Activated T-helper 1 cell treated with anti-CD3 and anti-CD28 coated beads, Interleukin-2, amount 50 U/mL, for 16 hours (primary cell): Measurements from ENCODE around the gene IL36RN.

Experiments used
- DNase-seq, 2 donors: peaks; one replicate each; pipeline ENCODE4 v3.0.0-alpha.2; 2020; ENCODE audit warnings: low read depth in 1 of 2, low spot score in 1 of 2

The IL36RN gene

DNA sequence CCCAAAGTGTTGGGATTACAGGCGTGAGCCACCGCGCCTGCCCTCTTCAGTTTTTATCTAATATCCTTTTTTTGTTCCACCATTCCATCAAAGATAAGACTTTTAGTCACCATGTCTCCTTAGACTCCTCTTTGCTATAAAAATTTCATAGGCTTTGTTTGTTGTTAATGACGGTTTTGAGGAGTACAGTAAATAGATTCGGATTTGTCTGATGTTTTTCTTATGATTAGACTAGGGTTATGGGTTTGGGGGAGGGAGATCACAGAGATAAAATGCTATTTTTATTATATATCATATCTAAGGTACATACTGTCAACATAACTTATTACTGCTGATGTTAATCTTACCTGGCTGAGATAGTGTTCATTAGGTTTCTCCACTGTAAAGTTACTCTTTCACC is 12.5 kb upstream of the IL36RN start:
- no peak for DNase-seq

DNA sequence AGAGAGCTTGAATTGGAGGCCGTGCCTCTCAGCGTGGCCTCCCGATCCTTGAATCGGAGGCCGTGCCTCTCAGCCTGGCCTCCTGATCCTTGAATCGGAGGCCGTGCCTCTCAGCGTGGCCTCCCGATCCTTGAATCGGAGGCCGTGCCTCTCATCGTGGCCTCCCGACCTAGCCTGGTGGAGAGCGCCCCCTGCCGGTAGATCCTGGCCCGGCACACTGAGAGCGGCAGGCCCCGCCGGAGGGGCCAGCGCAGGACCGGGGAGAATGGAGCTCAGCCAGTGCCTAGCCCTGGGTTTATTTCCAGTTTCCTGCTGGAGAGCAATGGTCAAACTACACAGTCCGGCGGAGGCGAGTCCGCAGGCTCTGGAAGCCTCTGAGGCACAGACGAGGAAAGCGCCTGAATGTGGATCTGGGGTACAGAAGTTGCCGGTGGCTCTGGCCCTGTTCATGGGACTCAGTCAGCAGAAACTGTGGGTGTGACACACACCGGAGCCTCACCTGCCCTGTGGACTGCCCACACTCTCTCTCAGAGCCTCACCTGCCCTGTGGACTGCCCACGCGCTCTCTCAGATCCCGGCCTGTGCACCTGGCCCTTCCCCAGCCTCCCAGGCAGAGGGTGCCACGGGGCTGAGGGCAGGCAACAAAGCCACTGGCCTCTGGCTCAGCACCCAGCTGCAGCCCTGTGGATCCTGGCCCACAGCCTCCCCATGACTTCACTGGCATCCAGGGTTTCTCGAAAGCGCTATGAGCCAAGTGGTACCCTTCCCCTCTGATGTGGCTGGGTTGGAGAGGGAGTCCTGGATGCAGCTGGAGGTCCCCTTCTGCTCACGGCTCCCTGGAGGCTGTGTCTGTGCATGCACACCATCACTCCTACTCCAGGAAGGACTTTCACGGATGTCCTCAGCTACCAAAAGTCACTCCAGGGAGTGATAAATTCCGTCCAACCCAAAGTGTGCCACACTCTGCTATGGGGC is 7.8 kb upstream of the IL36RN start:
- DNase-seq: no peak

DNA sequence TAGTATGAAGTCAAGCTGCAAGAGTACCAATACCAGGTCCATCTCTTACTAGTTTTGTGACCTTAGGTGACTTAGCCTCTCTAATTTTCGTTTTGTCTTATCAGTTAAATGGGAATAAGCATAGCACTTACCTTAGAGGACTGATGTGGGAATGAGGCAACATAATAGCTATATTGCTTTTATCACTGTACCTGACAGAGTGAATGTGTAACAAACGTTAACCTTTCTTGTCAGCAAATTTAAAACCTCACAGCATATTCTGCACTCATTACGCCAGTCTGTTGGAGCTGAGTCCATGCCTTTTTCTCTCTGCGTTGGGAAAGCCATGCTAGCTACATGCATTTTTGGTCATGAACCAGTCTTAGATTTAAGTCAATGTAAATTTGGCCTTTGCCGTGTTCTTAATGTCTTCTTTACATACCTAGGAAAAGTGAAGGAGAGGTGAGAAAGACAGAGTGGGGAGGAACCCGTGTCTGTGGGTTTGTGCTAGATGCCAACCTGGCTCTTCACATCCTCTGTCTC is 6.5 kb upstream of the IL36RN start, which contains the start of gene IL36B:
Gene IL36B, minus strand, starts transcription at position 472 of the 522 bp plus-strand sequence.
- no peak for DNase-seq

DNA sequence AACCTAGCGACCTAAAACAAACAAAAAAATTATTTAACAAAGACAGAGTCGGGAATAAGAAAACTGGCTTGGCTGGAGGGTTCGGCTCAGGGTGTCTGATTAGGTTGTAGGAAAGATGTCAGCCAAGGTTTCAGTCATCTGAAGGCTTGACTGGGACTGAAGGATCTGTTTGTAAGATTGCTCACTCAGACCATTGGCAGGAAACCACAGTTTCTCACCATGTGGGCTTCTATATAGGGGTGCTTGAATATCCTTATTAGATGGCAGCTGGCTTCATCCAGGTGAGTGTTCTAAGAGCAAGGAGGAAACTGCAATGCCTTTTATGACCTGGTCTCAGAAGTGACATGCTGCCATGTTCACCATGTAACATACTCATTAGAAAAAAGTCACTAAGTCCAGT is 5.3 kb upstream of the IL36RN start:
- no peak for DNase-seq

DNA sequence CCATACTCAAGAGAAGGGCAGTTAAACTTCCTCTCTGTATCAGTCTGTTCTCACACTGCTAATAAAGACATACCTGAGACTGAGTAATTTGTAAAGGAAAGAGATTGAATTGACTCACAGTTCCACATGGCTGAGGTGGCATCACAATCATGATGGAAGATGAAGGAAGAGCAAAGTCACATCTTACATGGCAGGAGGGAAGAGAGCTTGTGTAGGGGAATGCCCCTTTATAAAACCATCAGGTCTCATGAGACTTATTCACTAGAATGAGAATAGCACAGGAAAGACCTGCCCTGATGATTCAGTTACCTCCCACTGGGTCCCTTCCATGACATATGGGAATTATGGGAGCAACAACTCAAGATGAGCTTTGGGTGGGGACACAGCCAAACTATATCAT is 4.9 kb upstream of the IL36RN start:
- DNase-seq: no peak

DNA sequence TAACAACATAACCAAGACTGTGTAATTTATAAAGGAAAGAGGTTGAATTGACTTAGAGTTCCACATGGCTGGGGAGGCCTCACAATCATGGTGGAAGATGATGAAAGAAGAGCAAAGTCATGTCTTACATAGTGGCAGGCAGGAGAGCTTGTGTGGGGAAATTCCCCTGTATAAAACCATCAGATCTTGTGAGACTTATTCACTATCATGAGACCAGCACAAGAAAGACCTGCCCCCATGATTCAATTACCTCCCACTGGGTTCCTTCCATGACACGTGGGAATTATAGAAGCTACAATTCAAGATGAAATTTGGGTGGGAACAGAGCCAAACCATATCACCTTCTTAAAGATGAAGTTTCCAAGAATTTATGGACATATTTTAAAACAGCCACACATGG is 2.5 kb upstream of the IL36RN start:
- DNase-seq: no peak

DNA sequence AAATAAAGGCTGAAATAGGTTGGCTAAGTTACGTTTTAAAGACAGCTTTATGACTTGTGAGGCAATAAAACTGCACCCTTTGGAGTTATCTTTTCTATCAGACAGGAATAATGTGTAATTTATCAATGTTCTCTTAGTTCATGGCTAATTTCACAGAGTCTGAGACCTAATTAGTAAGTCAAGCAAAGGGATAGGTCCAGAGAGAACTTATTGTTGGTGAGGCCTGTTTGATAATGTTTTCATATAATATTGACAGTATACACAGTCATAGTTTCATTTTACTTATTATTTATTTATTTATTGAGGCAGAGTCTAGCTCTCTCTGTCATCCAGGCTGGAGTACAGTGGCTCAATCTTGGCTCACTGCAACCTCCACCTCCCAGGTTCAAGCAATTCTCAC is 1.9 kb upstream of the IL36RN start:
- DNase-seq: no peak

DNA sequence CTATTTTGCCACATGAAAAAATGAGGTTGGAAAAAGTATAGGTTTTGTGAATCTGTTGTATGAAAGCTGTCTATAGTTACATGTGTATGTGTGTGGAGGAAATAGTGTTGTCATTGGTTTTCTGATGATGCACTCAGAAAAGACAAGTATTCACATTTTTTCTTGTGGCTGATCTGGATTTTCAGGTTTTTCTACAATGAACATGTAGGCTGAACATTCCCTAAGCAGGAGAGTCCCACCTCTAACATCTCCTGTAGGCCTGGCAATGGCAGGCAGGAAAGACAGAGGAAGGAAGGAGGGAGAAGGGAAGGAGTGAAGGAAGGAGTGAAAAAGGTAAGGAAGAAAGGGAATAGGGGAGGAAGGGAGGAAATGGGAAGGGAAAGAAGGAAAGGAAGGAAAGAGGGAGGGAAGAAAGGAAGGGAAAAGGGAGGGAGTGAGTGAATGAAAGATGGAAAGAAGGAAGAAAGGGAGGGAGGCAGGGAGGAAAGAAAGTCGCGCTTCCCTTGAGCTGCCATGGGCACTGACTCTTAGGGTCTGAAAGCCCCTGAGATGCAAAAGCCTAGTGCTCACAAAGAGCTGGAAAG is 495 bp upstream of the IL36RN start:
- DNase-seq: no peak

DNA sequence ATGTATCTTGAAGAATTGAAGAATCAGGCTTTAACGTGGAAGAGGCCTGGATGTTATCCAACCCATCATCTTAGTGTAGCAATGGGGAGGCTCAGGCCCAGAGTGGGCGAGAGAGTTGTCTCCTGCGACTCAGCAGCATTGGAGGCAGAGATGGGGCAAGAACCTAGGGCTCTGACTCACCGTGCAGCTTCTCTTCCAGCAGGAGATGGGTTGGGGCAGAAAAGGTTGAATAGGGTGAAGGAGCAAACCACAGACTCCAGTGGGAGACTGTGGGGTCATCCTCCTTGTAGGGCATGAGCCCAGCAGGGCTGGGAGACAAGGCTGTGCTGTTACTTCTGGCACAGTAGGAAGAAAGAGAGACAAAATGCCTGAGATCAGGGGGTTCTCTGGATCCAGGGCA is 1.4 kb downstream of the IL36RN start:
- no peak for DNase-seq

DNA sequence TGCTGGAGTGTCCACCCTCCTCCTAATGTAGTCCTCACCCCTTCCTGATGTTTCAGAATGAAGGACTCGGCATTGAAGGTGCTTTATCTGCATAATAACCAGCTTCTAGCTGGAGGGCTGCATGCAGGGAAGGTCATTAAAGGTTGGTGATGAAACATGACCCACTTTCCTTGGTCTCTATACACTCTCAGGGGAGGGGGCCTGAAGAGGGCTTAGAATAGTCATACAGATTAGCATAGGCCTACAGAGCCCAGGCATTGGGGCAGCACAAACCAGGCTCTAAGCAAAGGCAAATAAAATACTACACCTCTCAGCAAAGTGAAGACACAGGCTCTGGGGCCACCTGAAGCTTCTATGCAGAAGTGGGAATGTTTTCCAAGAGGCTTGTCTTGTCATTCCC is 1.8 kb downstream of the IL36RN start:
- DNase-seq: no peak

DNA sequence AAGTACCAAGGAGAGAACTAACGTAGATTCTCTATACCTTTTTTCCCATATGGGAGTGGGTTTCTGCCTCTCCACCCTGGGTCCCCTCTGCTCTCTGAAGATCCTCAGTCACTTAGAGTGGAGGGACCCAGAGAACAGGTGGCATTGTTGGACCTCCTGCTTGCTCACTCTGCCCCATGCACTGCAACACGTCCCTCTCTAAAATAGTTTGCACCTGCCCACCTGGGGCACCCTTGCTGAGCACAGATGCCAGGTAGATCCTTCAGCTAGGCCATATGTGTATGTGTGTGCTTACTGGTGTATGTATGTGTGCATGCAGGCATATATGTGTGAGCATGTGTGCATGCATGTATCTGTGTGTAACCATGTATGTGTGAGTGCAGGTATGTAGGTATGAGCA is 2.2 kb downstream of the IL36RN start:
- DNase-seq: no peak

DNA sequence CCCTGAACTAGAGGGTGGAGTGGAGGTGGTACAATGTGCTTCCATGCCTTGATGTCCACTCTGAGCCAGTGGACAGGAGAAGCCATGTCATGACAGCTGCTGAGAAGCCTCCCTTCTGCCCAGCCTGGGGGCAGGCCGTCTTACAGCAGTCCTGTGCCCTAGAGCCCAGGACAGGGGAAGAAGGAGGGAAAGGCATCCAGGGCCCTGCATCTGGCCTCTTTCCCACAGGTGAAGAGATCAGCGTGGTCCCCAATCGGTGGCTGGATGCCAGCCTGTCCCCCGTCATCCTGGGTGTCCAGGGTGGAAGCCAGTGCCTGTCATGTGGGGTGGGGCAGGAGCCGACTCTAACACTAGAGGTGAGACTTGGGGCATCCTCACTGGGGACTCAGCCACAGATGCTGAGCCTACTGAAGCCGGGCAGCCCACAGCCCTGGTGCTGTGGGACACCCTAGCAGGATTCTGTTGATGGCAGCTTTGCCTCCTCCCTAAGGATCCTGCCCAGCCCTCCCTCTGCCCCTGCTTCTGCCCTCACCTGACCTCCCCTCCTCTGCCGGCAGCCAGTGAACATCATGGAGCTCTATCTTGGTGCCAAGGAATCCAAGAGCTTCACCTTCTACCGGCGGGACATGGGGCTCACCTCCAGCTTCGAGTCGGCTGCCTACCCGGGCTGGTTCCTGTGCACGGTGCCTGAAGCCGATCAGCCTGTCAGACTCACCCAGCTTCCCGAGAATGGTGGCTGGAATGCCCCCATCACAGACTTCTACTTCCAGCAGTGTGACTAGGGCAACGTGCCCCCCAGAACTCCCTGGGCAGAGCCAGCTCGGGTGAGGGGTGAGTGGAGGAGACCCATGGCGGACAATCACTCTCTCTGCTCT is 3.1 kb downstream of the IL36RN start:
- no peak for DNase-seq

DNA sequence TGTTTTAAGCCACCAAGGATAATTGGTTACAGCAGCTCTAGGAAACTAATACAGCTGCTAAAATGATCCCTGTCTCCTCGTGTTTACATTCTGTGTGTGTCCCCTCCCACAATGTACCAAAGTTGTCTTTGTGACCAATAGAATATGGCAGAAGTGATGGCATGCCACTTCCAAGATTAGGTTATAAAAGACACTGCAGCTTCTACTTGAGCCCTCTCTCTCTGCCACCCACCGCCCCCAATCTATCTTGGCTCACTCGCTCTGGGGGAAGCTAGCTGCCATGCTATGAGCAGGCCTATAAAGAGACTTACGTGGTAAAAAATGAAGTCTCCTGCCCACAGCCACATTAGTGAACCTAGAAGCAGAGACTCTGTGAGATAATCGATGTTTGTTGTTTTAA is 5.3 kb downstream of the IL36RN start:
- no peak for DNase-seq

DNA sequence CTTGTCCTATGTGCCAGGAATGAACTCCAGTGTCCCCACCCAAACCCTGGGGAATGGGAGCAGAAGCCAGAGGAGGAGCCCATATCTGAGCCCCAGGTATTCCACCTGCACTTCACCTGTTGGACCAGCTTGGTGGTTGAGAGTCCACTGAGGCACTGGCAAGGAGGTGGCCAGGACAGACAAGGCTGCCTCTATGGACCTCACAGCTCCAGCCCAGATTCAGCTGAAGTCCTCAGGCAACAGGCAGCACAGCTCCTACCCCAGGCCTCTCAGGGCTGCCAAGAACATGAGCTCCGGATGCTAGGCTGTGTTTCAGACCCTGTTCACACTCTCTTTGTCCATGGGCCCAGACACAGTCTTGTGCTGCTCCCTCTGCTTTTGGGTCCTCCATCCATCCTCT is 5.9 kb downstream of the IL36RN start:
- DNase-seq: no peak

DNA sequence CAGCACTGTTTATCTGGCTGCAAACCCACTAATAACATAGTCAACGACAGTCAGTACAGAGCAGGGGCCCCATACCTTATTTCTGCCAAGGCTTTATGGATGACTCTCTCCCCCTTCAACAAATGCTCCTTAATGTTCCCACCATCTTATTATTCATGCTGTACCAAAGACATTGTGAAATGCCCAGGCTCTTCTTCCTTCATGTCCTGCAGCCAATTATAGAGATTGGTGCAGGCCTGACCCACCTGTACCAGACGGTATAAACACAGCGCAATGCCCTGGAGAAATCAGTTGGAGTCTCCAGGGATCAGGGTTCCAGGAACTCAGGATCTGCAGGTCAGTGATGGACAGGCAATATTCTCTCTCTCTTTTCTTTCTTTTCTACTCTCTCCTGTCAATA is 8.7 kb downstream of the IL36RN start, which contains the start of gene IL1F10:
Gene IL1F10, plus strand, starts transcription at position 290 of the 400 bp plus-strand sequence. CDS start 4,769 bp downstream, outside the sequence.
- DNase-seq: no peak

DNA sequence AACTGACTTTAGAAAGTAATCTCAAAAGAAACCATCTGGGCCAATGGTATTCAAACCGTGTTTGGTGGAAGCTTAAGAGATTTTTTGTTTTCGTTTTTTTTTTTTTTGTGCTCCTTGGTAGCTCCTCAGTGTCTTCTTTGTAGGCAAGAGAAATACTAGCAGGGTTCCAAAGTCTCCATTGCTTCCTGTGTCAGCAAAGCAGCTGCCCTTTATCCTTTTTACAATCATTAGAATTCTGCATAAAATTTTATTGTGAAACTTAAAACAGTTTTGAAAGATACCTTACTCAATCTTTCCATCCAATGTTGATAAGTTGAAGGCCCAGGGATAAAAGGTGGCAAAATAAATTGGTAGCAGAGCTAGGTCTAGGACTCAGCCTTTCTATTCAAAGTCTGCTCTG is 9.3 kb downstream of the IL36RN start:
- DNase-seq: no peak

DNA sequence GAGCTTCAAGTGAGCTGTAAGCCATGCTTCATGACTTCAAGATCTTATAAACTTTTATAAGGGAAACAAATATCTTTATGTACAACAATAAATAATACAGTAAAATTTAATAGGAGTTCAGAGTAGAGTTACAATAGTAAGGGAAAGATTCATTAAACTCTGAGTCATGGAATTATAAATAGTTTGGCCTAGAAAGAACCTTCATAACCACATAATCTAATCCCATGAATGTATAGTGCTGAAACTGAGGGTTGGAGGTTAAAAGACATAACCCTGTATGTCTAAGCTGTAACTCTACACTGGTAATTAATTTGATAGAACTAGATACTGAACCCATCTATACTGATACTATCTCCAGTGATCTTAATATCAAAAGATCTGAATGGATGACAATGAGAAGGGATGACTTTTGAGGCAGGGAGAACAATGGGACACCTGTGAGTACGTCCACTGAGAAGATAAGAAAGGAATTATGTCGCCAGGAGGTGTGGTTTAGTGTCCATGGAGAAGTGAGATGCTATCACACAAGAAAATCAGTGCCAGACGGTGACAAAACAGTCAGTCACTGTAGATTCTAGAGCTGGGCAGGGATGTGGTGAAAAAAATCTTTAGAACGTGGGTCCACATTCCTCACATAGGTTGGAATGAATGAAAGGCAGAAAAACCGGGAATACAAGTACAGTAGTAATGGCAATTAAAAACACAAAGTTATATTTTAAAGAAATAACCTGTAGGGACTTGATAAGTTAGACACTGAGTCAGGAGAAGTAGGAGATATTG is 9.9 kb downstream of the IL36RN start:
- no peak for DNase-seq

DNA sequence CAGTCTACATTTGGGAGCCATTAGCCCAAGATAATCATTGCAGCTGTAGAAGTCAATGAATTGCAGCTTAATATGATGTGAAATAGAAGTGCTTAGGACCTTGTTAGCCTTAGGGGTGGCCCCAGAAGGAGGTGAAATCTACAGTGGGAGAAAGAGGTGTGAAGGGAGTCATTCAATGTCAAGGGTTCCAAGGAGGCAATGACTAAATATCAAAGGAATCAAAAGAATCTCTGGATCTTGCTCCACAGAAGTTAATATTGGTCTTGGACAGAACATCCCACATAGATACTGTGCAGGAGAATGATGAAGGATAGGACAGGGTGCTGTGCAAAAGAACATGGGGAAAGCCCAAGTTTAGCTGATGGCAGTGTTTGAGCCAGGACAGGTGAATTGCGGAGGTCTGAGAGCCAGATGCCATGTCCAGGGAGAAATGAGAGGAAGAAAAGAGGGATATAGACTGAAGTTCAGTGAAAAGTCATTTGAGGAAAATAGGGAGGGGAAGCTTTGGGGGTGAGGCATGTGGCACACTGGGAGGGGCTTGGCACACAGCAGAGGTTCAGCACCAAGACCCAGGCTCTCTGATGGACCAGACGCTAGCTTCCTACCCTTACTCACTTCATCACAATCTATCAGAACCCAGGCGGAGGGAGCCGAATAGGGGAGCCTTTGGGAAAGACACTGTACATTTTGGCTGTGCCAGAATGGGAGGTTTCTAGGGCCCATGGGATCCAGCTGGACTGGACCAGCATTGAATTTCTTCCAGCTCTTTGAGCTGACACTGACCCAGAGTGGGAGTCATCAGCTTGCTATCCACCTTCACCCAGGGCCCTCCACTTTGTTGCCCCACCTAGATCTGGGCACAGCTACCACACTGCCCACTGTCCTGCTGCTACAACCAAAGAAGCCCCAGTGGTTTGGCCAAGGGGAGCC is 10.9 kb downstream of the IL36RN start:
- no peak for DNase-seq

DNA sequence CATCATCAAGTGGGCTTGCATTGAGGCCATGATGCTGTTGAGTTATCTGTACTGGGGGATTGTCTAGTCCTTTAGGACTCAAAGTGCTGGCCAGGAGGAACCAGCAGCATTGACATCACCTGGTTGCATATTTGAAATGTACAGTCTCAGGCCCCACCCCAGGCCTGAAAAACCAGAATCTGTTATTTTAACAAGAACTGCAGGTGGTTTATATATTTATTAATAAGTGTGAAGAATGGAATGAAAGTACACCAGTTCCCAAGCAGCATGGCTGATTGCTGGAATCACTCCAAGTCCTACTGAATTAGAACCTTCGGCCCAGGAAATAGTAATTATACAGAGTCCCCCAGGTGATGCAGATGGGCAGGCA is 11.6 kb downstream of the IL36RN start:
- no peak for DNase-seq

DNA sequence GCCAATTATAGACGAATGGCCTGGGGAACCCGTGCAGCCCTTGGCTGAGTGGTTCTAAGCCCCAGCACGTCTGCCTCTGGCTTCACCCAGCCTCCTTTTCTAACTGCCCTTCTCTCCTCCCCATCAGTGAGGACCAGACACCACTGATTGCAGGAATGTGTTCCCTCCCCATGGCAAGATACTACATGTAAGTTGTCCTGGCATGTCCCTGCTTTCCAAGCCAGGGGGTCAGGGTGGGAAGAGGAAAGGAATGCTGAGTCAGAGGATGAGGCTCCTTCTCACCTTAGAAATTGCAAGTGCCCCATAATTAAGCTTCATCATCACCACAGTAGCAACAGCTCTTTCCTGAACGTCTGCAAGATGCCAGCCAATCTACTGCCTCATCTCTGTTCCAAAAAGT is 13.6 kb downstream of the IL36RN start:
- no peak for DNase-seq
